A673 (cell line): ENCODE measurements around the gene TRIM40.

Experiments used
- EZH2 ChIP-seq: fragments of 200-600 bp; sonication (generic); IDR thresholded peaks from 2 replicates; pipeline ENCODE4 v1.6.1; 2017; ENCODE audit warnings: borderline replicate concordance, low read depth, mild to moderate bottlenecking, mixed read lengths, antibody characterized with exemption, low read length; ENCODE audit not compliant: poor library complexity, severe bottlenecking
- TF ChIP-seq, protein P1 (sequence below): fragments of 300-800, 200-600 bp; sonication (generic); conservative IDR thresholded peaks from 2 replicates; pipeline ENCODE4 v1.5.1; 2017; ENCODE audit warnings: low read depth, mild to moderate bottlenecking, antibody characterized with exemption, low read length, moderate library complexity, mixed read lengths

DNA sequence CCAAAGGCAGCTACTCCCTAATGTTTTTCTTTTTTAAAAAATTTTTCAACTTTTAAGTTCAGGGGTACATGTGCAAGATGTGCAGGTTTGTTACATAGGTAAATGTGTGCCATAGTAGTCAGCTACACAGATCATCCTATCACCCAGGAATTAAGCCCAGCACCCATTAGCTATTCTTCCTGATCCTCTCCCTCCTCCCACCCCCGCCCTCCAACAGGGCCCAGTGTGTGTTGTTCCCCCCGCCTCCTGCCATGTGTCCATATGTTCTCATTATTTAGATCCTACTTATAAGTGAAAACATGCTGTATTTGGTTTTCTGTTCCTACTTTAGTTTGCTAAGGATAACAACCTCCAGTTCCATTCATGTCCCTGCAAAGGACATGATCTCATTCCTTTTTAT, 39.8 kb downstream of the TRIM40 start:
- TF ChIP-seq, protein P1, sequence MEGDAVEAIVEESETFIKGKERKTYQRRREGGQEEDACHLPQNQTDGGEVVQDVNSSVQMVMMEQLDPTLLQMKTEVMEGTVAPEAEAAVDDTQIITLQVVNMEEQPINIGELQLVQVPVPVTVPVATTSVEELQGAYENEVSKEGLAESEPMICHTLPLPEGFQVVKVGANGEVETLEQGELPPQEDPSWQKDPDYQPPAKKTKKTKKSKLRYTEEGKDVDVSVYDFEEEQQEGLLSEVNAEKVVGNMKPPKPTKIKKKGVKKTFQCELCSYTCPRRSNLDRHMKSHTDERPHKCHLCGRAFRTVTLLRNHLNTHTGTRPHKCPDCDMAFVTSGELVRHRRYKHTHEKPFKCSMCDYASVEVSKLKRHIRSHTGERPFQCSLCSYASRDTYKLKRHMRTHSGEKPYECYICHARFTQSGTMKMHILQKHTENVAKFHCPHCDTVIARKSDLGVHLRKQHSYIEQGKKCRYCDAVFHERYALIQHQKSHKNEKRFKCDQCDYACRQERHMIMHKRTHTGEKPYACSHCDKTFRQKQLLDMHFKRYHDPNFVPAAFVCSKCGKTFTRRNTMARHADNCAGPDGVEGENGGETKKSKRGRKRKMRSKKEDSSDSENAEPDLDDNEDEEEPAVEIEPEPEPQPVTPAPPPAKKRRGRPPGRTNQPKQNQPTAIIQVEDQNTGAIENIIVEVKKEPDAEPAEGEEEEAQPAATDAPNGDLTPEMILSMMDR, result no peak
- no peak for TF ChIP-seq EZH2
